ENCODE results near the gene ACLY. TPM values are rescaled to one million over a fixed set of nuclear protein-coding genes. Genes with fewer than 3 reads are reported as not detected.

ACLY gene
- total and polyA plus RNA-seq, 2 of the 13 experiments (the other 11 are each of a cell fraction or from before 2014, with no cell fraction given): 111 to 218 TPM

- TF ChIP-seq ZXDC (CRISPR knock-in tag; IDR thresholded peaks at IDR 0.05) (0 out of 2 replicates have a peak, but pooled peaks have one; percentile 66), SNAI1 (CRISPR knock-in tag; IDR thresholded peaks at IDR 0.05; ENCODE audit: borderline replicate concordance) (peak; percentile 52; the same call in 1 of the 2 replicates), EEA1 (CRISPR knock-in tag; IDR thresholded peaks at IDR 0.05; ENCODE audit: borderline replicate concordance) (no peak), ZNF703 (CRISPR knock-in tag; IDR thresholded peaks at IDR 0.05; ENCODE audit: borderline replicate concordance) (no peak), ZKSCAN5 (CRISPR knock-in tag; IDR thresholded peaks at IDR 0.05) (no peak), SKI (IDR thresholded peaks at IDR 0.05; ENCODE audit: partially characterized antibody) (no peak), NCOA5 (CRISPR knock-in tag; IDR thresholded peaks at IDR 0.05) (no peak), RXRA (CRISPR knock-in tag; IDR thresholded peaks at IDR 0.05) (peak; percentile 91), ZNF672 (CRISPR knock-in tag; IDR thresholded peaks at IDR 0.05) (no peak), ZNF800 (CRISPR knock-in tag; IDR thresholded peaks at IDR 0.05) (no peak), ZNF83 (CRISPR knock-in tag; IDR thresholded peaks at IDR 0.05; ENCODE audit: borderline replicate concordance) (no peak), MLXIP (CRISPR knock-in tag; IDR thresholded peaks at IDR 0.05; ENCODE audit: borderline replicate concordance) (no peak), TBX2 (CRISPR knock-in tag; IDR thresholded peaks at IDR 0.05; ENCODE audit: borderline replicate concordance) (peak; percentile 92)
- TF ChIP-seq, protein P1, sequence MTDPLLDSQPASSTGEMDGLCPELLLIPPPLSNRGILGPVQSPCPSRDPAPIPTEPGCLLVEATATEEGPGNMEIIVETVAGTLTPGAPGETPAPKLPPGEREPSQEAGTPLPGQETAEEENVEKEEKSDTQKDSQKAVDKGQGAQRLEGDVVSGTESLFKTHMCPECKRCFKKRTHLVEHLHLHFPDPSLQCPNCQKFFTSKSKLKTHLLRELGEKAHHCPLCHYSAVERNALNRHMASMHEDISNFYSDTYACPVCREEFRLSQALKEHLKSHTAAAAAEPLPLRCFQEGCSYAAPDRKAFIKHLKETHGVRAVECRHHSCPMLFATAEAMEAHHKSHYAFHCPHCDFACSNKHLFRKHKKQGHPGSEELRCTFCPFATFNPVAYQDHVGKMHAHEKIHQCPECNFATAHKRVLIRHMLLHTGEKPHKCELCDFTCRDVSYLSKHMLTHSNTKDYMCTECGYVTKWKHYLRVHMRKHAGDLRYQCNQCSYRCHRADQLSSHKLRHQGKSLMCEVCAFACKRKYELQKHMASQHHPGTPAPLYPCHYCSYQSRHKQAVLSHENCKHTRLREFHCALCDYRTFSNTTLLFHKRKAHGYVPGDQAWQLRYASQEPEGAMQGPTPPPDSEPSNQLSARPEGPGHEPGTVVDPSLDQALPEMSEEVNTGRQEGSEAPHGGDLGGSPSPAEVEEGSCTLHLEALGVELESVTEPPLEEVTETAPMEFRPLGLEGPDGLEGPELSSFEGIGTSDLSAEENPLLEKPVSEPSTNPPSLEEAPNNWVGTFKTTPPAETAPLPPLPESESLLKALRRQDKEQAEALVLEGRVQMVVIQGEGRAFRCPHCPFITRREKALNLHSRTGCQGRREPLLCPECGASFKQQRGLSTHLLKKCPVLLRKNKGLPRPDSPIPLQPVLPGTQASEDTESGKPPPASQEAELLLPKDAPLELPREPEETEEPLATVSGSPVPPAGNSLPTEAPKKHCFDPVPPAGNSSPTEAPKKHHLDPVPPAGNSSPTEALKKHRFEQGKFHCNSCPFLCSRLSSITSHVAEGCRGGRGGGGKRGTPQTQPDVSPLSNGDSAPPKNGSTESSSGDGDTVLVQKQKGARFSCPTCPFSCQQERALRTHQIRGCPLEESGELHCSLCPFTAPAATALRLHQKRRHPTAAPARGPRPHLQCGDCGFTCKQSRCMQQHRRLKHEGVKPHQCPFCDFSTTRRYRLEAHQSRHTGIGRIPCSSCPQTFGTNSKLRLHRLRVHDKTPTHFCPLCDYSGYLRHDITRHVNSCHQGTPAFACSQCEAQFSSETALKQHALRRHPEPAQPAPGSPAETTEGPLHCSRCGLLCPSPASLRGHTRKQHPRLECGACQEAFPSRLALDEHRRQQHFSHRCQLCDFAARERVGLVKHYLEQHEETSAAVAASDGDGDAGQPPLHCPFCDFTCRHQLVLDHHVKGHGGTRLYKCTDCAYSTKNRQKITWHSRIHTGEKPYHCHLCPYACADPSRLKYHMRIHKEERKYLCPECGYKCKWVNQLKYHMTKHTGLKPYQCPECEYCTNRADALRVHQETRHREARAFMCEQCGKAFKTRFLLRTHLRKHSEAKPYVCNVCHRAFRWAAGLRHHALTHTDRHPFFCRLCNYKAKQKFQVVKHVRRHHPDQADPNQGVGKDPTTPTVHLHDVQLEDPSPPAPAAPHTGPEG (CRISPR knock-in tag; IDR thresholded peaks at IDR 0.05): no peak; the same call in 1 of the 2 replicates
Measured at GRCh38 chr17:41907633-41908539, 10.9 kb downstream of the ACLY start (continued).

Data from HepG2 (cell line).